Calu3 (cell line): ENCODE results near the gene RTN4R. TPM values are rescaled to one million over a fixed set of nuclear protein-coding genes. Genes with fewer than 3 reads are reported as not detected.
"Not testable (repeated sequence)": the region's sequence is repeated elsewhere in the genome, so short reads cannot be mapped to it uniquely, and the experiment has no call there.

Experiments used
- BruUV-seq: library from RNA; stranded (reverse); fragments of 400-500 nt; replicated peaks from 2 replicates; lab custom pipeline; 2021; lab: Mats Ljungman, UMichigan
- CTCF ChIA-PET: fragments of 300-600 bp; sonication (Branson Sonifier 250); formaldehyde crosslinking; loops from one replicate; lab custom pipeline; 2022; ENCODE audit warnings: antibody characterized with exemption; lab: Charles Lee
- DNase-seq: peaks from one replicate; pipeline ENCODE4 v3.0.0; 2022
- H3K27ac Mint-ChIP-seq: one replicate; pipeline ENCODE4 v1.8.0; 2022; ENCODE audit warnings: mixed read lengths; ENCODE audit not compliant: unreplicated experiment
- H3K27me3 Mint-ChIP-seq: one replicate; pipeline ENCODE4 v1.8.0; 2022; ENCODE audit warnings: mixed read lengths; ENCODE audit not compliant: unreplicated experiment
- H3K36me3 Mint-ChIP-seq: one replicate; pipeline ENCODE4 v1.8.0; 2022; ENCODE audit warnings: mild to moderate bottlenecking, moderate library complexity, mixed read lengths; ENCODE audit not compliant: insufficient read depth, unreplicated experiment
- H3K4me1 Mint-ChIP-seq: one replicate; pipeline ENCODE4 v1.8.0; 2022; ENCODE audit warnings: mild to moderate bottlenecking, low read depth, mixed read lengths; ENCODE audit not compliant: unreplicated experiment
- H3K4me3 Mint-ChIP-seq: one replicate; pipeline ENCODE4 v1.8.0; 2022; ENCODE audit warnings: mild to moderate bottlenecking, low read depth, moderate library complexity, mixed read lengths; ENCODE audit not compliant: unreplicated experiment
- H3K9me3 Mint-ChIP-seq: one replicate; pipeline ENCODE4 v1.8.0; 2022; ENCODE audit warnings: low read depth, mixed read lengths; ENCODE audit not compliant: unreplicated experiment
- intact Hi-C: fragments of 100-400 bp; cut with micrococcal nuclease; formaldehyde crosslinking; loops from one replicate; pipeline ENCODE4 v1.10.0; 2022; ENCODE audit not compliant: unreplicated experiment
- total RNA-seq: library from RNA; stranded (reverse); gene quantifications from 2 replicates; pipeline ENCODE4 v1.2.3, GENCODE V29; 2022
- TF ChIP-seq, protein P1 (sequence below): fragments of 200-600 bp; IDR thresholded peaks from one replicate; pipeline ENCODE4 v1.8.0; 2022; ENCODE audit warnings: antibody characterized with exemption; ENCODE audit not compliant: unreplicated experiment

RTN4R gene
- total RNA-seq, 1 experiment from 2014 or later, result 4.1 TPM

DNA sequence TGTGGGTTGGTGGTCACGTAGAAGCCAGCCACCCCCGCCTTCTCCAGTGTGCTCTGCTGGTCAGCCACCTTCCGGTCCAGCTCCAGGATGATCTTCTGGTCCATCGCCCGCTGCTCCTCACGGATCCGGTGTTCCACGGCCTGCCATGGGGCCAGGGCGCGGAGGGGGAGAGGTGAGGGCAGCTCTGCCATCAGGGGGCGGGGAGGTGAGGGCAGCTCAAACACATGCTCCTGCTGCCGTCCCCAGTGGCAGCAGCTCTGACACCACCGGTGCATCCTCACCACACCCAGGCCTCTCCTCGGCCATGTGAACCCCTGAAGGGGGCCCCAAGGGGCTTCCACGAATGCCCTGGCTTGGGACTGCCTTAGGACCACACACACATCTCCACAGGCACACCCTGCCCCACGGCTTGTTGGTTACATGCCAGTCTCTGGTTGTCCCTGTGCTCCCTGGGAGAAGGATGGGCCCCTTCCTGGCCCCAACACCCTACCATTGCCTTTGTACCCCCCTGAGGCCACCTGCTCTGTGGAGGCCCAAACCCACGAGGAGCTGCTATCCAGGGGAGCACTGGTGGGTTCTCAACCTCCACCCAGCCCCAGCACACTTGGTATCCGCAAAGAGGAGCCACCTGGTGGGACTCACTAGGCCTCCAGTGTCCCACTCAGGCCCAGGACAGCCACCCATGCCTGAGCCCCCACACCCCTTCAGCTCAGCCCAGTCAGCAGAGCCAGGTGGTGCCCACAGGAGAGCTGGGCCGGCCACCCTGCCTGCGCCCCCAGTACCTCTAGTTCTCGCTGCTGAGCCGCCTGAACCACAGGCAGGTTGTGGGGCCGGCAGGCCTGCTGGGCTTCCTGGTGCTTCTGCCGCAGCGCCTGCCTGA, 47.5 kb upstream of the RTN4R start:
- CTCF ChIA-PET, result interaction anchor here (1.3 kb wide), 1 partner anchor 141 kb away, joined by 4 read pairs; no protein-coding TSS in a partner anchor
- Mint-ChIP-seq H3K4me1 (peaks cover 7% of the 10 kb centered on the region), H3K36me3 (peaks cover 20% of the 10 kb centered on the region), H3K4me3 (no peak overlapping the region), H3K9me3 (no peaks in the 10 kb centered on the region), H3K27me3 (no peaks in the 10 kb centered on the region), H3K27ac (no peak overlapping the region)
- TF ChIP-seq, protein P1, sequence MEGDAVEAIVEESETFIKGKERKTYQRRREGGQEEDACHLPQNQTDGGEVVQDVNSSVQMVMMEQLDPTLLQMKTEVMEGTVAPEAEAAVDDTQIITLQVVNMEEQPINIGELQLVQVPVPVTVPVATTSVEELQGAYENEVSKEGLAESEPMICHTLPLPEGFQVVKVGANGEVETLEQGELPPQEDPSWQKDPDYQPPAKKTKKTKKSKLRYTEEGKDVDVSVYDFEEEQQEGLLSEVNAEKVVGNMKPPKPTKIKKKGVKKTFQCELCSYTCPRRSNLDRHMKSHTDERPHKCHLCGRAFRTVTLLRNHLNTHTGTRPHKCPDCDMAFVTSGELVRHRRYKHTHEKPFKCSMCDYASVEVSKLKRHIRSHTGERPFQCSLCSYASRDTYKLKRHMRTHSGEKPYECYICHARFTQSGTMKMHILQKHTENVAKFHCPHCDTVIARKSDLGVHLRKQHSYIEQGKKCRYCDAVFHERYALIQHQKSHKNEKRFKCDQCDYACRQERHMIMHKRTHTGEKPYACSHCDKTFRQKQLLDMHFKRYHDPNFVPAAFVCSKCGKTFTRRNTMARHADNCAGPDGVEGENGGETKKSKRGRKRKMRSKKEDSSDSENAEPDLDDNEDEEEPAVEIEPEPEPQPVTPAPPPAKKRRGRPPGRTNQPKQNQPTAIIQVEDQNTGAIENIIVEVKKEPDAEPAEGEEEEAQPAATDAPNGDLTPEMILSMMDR, result no peak
- DNase-seq, result no peak
- BruUV-seq, result no TSS peak
- intact Hi-C loops, result no loop called here

GRCh38 chr22:20314741-20315336, 46.7 kb upstream of the RTN4R start:
- DNase-seq, H3K4me3 Mint-ChIP-seq, CTCF ChIA-PET: not testable (repeated sequence)

GRCh38 chr22:20314206-20314605, 46.1 kb upstream of the RTN4R start:
- H3K4me3 Mint-ChIP-seq, H3K9me3 Mint-ChIP-seq, H3K27me3 Mint-ChIP-seq, H3K36me3 Mint-ChIP-seq, intact Hi-C loops, CTCF ChIA-PET, H3K4me1 Mint-ChIP-seq, H3K27ac Mint-ChIP-seq, DNase-seq, BruUV-seq: not testable (repeated sequence)

More at GRCh38 chr22:20314741-20315336, 46.7 kb upstream of the RTN4R start:
- intact Hi-C loops, H3K9me3 Mint-ChIP-seq, H3K27ac Mint-ChIP-seq, H3K27me3 Mint-ChIP-seq, H3K4me1 Mint-ChIP-seq, BruUV-seq: not testable (repeated sequence)
- H3K36me3 Mint-ChIP-seq, result peaks cover 13% of the 10 kb centered on the region

DNA sequence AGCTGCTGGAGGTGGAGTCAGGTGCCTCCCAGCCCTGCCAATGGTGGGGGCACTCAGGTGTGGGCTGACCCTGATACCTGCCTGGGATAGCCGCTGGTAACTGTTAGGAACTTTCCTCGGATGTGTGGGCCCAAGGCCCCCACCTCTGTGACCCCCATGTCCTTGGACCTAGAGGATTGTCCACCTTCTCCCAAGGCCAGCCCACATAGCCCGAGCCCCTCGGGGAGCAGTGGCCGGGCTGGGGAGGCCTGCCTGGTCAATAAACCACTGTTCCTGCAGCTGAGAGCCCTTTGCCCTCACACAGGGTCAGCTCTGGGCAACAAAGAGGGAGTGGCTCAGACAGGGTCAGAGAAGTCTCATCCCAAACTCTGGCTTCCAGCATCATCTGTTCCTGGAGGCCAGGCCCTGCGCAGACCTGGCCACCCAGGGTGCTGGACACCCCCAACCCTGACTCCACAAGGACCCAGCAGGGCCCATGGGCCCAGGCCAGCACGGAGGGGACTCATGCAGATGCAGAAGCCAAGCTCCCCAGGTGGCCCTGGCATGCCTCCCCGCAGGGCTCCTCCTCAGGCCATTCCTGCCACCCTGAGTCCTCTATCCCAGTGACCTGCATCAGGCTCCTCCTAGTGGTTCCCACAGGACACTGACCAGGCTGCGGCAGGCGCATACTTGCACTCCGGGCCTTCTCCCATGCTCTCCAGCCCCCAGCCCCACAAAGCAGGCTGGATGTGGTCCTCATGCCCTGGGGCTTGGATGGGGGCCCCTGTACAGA, 45.4 kb upstream of the RTN4R start:
- H3K27ac Mint-ChIP-seq, H3K4me3 Mint-ChIP-seq, CTCF ChIA-PET, H3K4me1 Mint-ChIP-seq, H3K36me3 Mint-ChIP-seq, H3K9me3 Mint-ChIP-seq, DNase-seq, BruUV-seq, H3K27me3 Mint-ChIP-seq, intact Hi-C loops: not testable (repeated sequence)

DNA sequence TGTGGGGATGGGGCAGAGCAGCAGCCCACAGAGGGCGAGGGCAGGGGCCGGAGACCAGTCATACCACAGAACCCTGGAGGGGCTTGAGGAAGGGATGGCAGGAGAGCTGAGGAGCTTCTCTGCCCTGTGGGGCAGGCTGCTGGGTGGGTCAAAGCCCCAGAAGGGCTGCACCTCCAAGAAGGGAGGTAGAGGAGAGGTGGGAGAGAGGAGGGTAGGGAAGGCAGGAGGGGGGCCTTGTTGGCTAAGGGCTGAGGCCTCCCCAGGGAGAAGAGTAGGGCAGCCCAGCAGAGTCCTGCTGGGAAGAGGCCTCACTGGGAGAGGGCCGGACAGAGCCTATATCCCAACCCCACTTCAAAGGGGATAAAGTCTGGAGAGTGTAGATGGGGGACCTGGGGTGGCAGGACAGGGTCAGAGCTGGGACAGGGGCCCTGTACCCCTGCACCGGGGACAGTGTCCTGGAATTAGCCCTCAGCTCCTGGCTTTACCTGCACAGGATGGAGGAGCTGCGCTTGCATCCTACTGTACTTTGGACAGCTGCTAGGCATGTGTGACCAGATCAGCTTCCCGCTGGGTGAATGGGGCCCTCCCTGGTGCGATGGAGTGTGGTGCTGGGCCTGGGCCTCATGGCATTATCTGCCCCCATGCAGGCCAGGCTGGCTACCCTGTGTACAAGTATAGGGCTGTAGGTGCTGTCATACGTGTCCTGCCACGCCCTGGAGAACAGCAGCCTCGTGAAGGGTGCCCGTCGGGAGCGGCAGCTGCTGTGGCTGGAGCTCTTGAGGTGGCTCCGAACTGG, 44.5 kb upstream of the RTN4R start:
- Mint-ChIP-seq H3K27ac (no peak overlapping the region), H3K36me3 (peaks cover 3% of the 10 kb centered on the region), H3K27me3 (no peaks in the 10 kb centered on the region), H3K4me3 (no peak overlapping the region), H3K4me1 (peaks cover 6% of the 10 kb centered on the region), H3K9me3 (no peaks in the 10 kb centered on the region)
- TF ChIP-seq, protein P1, result no peak
- CTCF ChIA-PET, result no interaction called here
- no TSS peak for BruUV-seq
- intact Hi-C loops, result no loop called here
- no peak for DNase-seq

DNA sequence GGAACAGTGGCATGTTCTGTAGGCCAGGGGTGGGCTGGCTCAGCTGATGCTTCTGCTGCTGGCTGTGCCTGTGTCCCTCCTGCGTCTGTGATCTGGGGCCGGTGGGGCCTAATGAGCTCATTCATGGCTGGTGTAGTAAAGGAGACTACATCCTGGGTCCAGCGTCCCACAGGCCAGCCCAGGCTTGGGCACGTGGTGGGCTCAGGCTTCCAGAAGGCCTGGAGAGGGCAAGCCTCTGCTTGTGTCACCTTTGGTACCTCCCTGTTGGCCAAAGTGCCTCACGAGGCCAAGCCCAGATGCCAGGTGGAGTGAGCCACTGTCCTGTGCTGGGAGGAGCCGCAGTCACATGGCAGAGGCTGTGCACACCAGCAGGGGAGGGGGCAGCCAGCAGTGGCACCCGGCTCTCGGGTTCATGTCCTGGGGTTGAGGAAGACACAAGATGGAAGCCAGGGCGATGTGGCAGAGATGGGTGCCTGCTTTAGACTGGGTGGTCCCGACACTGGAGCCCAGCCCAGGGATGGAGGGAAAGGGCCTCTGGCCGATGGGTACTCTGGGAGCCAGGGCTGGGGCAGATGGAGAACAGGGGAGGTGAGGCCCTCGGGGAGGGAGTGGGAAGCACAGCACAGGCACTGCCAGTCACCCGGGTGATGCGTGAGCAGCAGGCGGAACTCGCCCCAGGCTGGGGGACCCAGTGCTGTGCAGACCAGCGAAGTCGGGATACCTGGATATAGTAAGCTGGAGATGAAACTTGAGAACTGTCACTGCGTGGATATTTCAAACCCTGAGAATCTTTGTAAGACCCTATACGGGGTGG, 43.3 kb upstream of the RTN4R start:
- H3K36me3 Mint-ChIP-seq, DNase-seq, H3K4me3 Mint-ChIP-seq, H3K4me1 Mint-ChIP-seq, intact Hi-C loops, H3K9me3 Mint-ChIP-seq, CTCF ChIA-PET, H3K27ac Mint-ChIP-seq, H3K27me3 Mint-ChIP-seq, BruUV-seq: not testable (repeated sequence)

DNA sequence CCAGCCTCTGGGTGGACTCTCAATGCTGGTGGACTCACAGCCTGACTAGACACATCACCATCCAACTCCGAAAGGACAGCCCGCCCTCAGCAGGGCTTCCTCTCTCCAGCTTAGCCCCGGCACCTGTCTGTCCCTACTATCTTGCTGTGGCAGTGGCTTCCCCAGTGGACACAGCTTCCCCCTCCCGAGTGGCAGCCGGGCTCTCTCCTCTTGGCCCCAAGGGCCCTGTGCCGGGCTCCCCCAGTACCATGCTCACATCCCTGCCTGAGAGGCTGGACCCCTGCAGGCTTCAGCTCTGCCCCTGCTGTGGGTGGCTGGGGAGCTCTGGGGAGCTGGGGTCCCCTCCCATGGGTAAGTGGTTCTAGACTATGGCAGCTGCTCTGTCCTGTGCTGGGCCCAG, 42.7 kb upstream of the RTN4R start:
- H3K27me3 Mint-ChIP-seq, H3K27ac Mint-ChIP-seq, H3K36me3 Mint-ChIP-seq, intact Hi-C loops, H3K4me3 Mint-ChIP-seq, CTCF ChIA-PET, H3K9me3 Mint-ChIP-seq, H3K4me1 Mint-ChIP-seq, BruUV-seq, DNase-seq: not testable (repeated sequence)
